ENCODE data around the gene LBH. TPM values are rescaled to one million over a fixed set of nuclear protein-coding genes. Genes with fewer than 3 reads are reported as not detected.

LBH gene
- total RNA-seq (10 to 100 TPM; 11.4 to 25.0 (median 22.2) TPM), polyA plus RNA-seq (10 to 100 TPM in 1 of 3 donors, 1 to 10 TPM in 2; 4.2 to 51.8 (median 5.3) TPM)

DNA sequence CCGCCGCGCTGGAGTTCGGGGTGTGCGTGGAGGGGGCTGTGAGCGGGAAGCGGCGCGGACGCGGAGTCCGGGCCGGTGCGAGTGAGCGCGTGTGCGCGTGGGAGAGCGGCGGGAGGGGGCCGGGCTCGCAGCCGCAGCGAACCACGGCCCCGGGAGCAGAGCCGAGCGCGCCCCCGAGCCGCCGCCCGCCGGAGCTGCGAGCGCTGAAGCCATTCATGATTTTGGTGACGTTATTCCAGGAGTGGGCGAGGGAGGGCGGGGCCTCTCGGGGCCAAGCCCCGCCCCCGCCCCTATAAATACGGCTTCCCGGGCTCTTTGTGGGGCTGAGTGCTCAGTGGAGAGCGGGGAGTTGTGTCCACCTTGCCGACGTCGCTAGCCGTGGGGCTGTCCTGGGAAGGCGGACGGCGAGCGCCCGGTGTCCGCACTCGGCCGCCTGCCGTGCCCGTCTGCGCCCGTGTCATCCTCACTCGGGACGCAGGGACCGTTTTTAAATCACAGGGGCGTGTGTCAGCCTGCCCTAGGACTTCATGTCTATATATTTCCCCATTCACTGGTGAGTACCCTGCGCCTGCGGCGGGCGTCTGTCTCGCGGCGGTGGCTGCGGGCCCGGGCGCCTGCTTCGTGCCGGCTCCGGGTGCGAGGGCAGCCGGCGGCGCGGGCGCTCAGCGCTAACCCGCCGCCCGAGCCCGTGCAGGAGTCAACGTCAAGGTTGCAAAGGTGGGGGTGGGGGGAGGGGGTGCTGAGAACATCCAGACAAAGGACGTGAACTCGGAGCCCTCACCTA lies at the start of gene LBH:
LBH (plus strand) TSS at position 323 of the 784 bp plus-strand sequence; CDS start at position 528, 205 bp downstream.
- intact Hi-C loops (cut with DNase I): loop anchor here (2.0 to 5.0 kb wide), 4 partner anchors 71 to 216 kb away; partner anchors contain the start of genes LCLAT1 and YPEL5
- Histone ChIP-seq H3K9me3 (no peaks in the 10 kb centered on the region), H3K27ac (peak within 1 kb of the TSS; percentile 86 to 93 (median 92)), H3K4me1 (peaks cover 0 to 45% (median 33%) of the 10 kb centered on the region in 4 donors), H3K27me3 (no peaks in the 10 kb centered on the region), H3K4me3 (peak within 1 kb of the TSS; percentile 68 to 79 (median 72)), H3K36me3 (no peaks in the 10 kb centered on the region)
- DNase-seq: peak; percentile 93
- TF ChIP-seq EP300 (IDR thresholded peaks at IDR 0.05): no peak
- TF ChIP-seq POLR2AphosphoS5 (IDR thresholded peaks at IDR 0.05): peak; percentile 97 to 100 (median 98)
- TF ChIP-seq, protein P1, sequence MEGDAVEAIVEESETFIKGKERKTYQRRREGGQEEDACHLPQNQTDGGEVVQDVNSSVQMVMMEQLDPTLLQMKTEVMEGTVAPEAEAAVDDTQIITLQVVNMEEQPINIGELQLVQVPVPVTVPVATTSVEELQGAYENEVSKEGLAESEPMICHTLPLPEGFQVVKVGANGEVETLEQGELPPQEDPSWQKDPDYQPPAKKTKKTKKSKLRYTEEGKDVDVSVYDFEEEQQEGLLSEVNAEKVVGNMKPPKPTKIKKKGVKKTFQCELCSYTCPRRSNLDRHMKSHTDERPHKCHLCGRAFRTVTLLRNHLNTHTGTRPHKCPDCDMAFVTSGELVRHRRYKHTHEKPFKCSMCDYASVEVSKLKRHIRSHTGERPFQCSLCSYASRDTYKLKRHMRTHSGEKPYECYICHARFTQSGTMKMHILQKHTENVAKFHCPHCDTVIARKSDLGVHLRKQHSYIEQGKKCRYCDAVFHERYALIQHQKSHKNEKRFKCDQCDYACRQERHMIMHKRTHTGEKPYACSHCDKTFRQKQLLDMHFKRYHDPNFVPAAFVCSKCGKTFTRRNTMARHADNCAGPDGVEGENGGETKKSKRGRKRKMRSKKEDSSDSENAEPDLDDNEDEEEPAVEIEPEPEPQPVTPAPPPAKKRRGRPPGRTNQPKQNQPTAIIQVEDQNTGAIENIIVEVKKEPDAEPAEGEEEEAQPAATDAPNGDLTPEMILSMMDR (IDR thresholded peaks at IDR 0.05): no peak
- peak; percentile 92 to 99 for TF ChIP-seq POLR2A (IDR thresholded peaks at IDR 0.05)
- 0 to 1% methylated on average over 92 of the region's 92 CpGs for WGBS, 2 donors

DNA sequence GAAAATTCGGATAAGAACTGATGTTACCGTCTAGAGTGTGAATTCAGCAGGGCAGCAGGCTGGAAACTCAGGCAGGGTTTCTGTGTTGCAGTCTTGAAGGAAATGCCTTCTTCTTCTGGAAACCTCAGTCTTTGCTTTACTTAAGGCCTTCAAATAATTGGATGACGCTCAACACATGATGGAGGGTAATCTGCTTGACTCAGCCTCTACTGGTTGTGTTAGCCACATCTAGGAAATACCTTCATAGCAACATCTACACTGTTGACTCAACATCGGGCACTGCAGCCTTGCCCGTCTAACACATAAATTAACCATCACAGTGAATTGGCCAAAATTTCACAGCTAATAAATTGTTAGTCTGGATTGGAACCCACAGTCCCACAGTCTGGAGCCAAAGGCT lies 47.3 kb upstream of the LBH start:
- no peaks in the 10 kb centered on the region for H3K27me3 ChIP-seq
- TF ChIP-seq, protein P1 (IDR thresholded peaks at IDR 0.05): no peak
- TF ChIP-seq POLR2AphosphoS5 (IDR thresholded peaks at IDR 0.05) (no peak), EP300 (IDR thresholded peaks at IDR 0.05) (no peak), POLR2A (IDR thresholded peaks at IDR 0.05) (no peak)
- peak; percentile 18 for DNase-seq
- 93 to 97% methylated on average over 5 of the region's 5 CpGs for WGBS, 2 donors
- peaks cover 0 to 5% (median under 1%) of the 10 kb centered on the region in 4 donors for H3K4me1 ChIP-seq
- no peaks in the 10 kb centered on the region for H3K36me3 ChIP-seq
- H3K9me3 ChIP-seq: no peaks in the 10 kb centered on the region
- no peak overlapping the region for H3K27ac ChIP-seq
- no peak overlapping the region for H3K4me3 ChIP-seq
- intact Hi-C loops (cut with DNase I): no loop called here

DNA sequence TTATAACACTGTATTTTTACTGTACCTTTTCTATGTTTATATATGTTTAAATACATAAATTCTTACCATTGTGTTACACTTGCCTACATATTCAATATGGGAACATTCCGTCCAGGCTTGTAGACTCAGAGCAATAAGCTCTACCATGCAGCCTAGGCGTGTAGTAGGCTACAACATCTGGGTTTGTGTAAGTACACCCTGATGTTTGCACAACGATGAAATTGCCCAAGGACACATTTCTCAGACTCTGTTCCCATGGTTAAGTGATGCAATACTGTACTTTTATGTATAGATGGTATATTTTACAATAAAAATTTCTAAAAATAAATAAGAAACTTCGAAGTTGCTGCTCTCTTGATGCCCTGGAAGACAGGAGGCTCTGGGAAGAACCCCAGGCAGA lies 46.2 kb upstream of the LBH start:
- no peaks in the 10 kb centered on the region for H3K27me3 ChIP-seq
- no peaks in the 10 kb centered on the region for H3K36me3 ChIP-seq
- TF ChIP-seq, protein P1 (IDR thresholded peaks at IDR 0.05): no peak
- TF ChIP-seq EP300 (IDR thresholded peaks at IDR 0.05) (no peak), POLR2A (IDR thresholded peaks at IDR 0.05) (no peak), POLR2AphosphoS5 (IDR thresholded peaks at IDR 0.05) (no peak)
- intact Hi-C loops (cut with DNase I): no loop called here
- H3K4me3 ChIP-seq: no peak overlapping the region
- peak; percentile 12 for DNase-seq
- no peaks in the 10 kb centered on the region for H3K4me1 ChIP-seq
- 18 to 70% methylated on average over 4 of the region's 4 CpGs for WGBS, 2 donors
- no peaks in the 10 kb centered on the region for H3K9me3 ChIP-seq
- H3K27ac ChIP-seq: no peak overlapping the region

DNA sequence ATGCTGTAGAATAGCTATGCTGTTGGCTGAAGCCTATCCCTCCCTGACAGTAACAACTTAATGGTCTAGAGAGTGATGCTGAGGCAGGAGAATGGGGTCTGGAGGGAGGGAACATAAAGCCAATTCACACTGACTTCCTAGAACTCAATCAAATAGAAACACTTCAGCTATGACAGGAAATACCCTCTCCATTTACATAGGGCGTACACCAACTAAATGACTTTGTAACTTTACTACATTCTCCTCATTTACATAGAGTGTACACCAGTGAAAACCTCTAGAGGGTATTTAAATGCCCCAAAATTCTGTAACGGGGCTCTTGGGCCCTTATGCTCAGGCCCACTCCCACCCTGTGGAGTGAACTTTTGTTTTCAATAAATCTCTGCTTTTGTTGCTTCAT lies 43.0 kb upstream of the LBH start:
- Histone ChIP-seq H3K27me3 (no peaks in the 10 kb centered on the region), H3K36me3 (no peaks in the 10 kb centered on the region), H3K9me3 (no peaks in the 10 kb centered on the region), H3K4me1 (no peaks in the 10 kb centered on the region), H3K27ac (no peak overlapping the region), H3K4me3 (no peak overlapping the region)
- intact Hi-C loops (cut with DNase I): no loop called here
- WGBS, 2 donors: 77 to 81% methylated on average over 2 of the region's 2 CpGs
- TF ChIP-seq POLR2A (IDR thresholded peaks at IDR 0.05) (no peak), EP300 (IDR thresholded peaks at IDR 0.05) (no peak), POLR2AphosphoS5 (IDR thresholded peaks at IDR 0.05) (no peak)
- TF ChIP-seq, protein P1 (IDR thresholded peaks at IDR 0.05): no peak
- no peak for DNase-seq

Data from sigmoid colon (tissue), 7 donors.